Keratinocyte (primary cell): ENCODE measurements around the gene AGTPBP1. TPM values are rescaled to one million over a fixed set of nuclear protein-coding genes. Genes with fewer than 3 reads are reported as not detected.

ENCODE experiments used
- DNase-seq: peaks from one replicate; pipeline ENCODE4 v3.0.0-alpha.2; 2011; ENCODE audit warnings: low read depth, missing footprints, low spot score
- FAIRE-seq: peaks from 2 replicates; lab custom pipeline; 2011; peaks lifted over from hg19 to GRCh38; lab: Jason Lieb, UNC
- H2AFZ ChIP-seq: 2 replicates; pipeline ENCODE4 v1.6.0; 2012; ENCODE audit warnings: low read length, control low read depth, inconsistent platforms; ENCODE audit not compliant: control insufficient read depth
- H3K27ac ChIP-seq: 2 replicates; pipeline ENCODE4 v1.5.1; 2011; ENCODE audit warnings: low read length; ENCODE audit not compliant: control insufficient read depth, insufficient read depth
- H3K27me3 ChIP-seq: 3 replicates; pipeline ENCODE4 v1.6.0; 2011; ENCODE audit warnings: low read length; ENCODE audit not compliant: control insufficient read depth, insufficient read depth; ENCODE audit errors: extremely low read depth
- H3K36me3 ChIP-seq, 2 experiments: 2 replicates in 1 of 2; 3 replicates in 1 of 2; pipeline ENCODE4 v1.5.1; 2011; ENCODE audit warnings: low read length in 2 of 2, mild to moderate bottlenecking in 1 of 2; ENCODE audit not compliant: control insufficient read depth in 2 of 2, insufficient read depth in 2 of 2; ENCODE audit errors: extremely low read depth in 1 of 2
- H3K4me1 ChIP-seq: 3 replicates; pipeline ENCODE4 v1.5.1; 2011; ENCODE audit warnings: low read length; ENCODE audit not compliant: control insufficient read depth, insufficient read depth; ENCODE audit errors: extremely low read depth
- H3K4me2 ChIP-seq: 3 replicates; pipeline ENCODE4 v1.6.0; 2011; ENCODE audit warnings: low read depth, low read length; ENCODE audit not compliant: control insufficient read depth, insufficient read depth; ENCODE audit errors: extremely low read depth
- H3K4me3 ChIP-seq, 3 experiments: fragments of 200-600 bp in 1 of 3; sonication (generic) in 1 of 3; 2 replicates in 2 of 3; 3 replicates in 1 of 3; pipeline ENCODE4 v1.5.1; 2011 to 2016; ENCODE audit warnings: low read length in 3 of 3, mild to moderate bottlenecking in 3 of 3, control low read depth in 2 of 3, inconsistent platforms in 1 of 3, low read depth in 1 of 3, mixed read lengths in 1 of 3, mixed run types in 1 of 3, moderate library complexity in 1 of 3; ENCODE audit not compliant: control insufficient read depth in 2 of 3, insufficient read depth in 2 of 3; ENCODE audit errors: extremely low read depth in 1 of 3
- H3K79me2 ChIP-seq: 2 replicates; pipeline ENCODE4 v1.6.0; 2012; ENCODE audit warnings: low read length; ENCODE audit not compliant: control insufficient read depth, insufficient read depth
- H3K9ac ChIP-seq: 3 replicates; pipeline ENCODE4 v1.6.0; 2011; ENCODE audit warnings: low read length; ENCODE audit not compliant: control insufficient read depth, insufficient read depth; ENCODE audit errors: extremely low read depth
- H3K9me1 ChIP-seq: 3 replicates; pipeline ENCODE4 v1.6.0; 2011; ENCODE audit warnings: low read length; ENCODE audit not compliant: control insufficient read depth, insufficient read depth; ENCODE audit errors: extremely low read depth
- H3K9me3 ChIP-seq: 2 replicates; pipeline ENCODE4 v1.5.1; 2012; ENCODE audit warnings: low read depth, low read length; ENCODE audit not compliant: control insufficient read depth
- H4K20me1 ChIP-seq: 3 replicates; pipeline ENCODE4 v1.6.0; 2011; ENCODE audit warnings: low read length; ENCODE audit not compliant: control insufficient read depth, insufficient read depth; ENCODE audit errors: extremely low read depth
- CTCF ChIP-seq, 3 experiments: IDR thresholded peaks in 1 of 3; conservative IDR thresholded peaks in 1 of 3; optimal IDR thresholded peaks in 1 of 3; 2 replicates in 2 of 3; 3 replicates in 1 of 3; pipeline versions ENCODE3 to v1.5.1; 2011; ENCODE audit warnings: low read length in 3 of 3, mild to moderate bottlenecking in 3 of 3, moderate library complexity in 2 of 3, control low read depth in 1 of 3, inconsistent platforms in 1 of 3; ENCODE audit not compliant: insufficient read depth in 2 of 3; ENCODE audit errors: extremely low read depth in 1 of 3
- EZH2 ChIP-seq: IDR thresholded peaks from one replicate; pipeline ENCODE4 v1.6.1; 2012; ENCODE audit warnings: inconsistent platforms, mild to moderate bottlenecking, low read length, moderate library complexity
- dilution Hi-C: fragments of 300-500 bp; cut with MboI; formaldehyde crosslinking; loops from one replicate; pipeline ENCODE4 v1.7.0; 2020; ENCODE audit warnings: low sequenced_read_pairs; ENCODE audit not compliant: extremely low pct_ligation_motif_present
- polyA plus RNA-seq, 5 experiments: library from polyadenylated mRNA; depleted of rRNA in 3 of 5; stranded (reverse) in 3 of 5; stranded (forward) in 1 of 5; unstranded in 1 of 5; fragments of >200 nt; gene quantifications; 1 replicate in 1 of 5; 2 replicates in 3 of 5; 3 replicates in 1 of 5; pipeline versions ENCODE4 v1.2.1 to v1.2.3, GENCODE V29; 2011 to 2012; ENCODE audit warnings: missing spikeins in 2 of 5, low read depth in 1 of 5, low replicate concordance in 1 of 5

The AGTPBP1 gene
- polyA plus RNA-seq, 1 donor (not counting 4 experiments of a cell fraction or from before 2014, with no cell fraction given) = 11.1 TPM

GRCh38 chr9:85514256-85514655 lies 227.5 kb downstream of the AGTPBP1 start:
- peak; percentile 76 for DNase-seq
- Histone ChIP-seq H3K27ac (peak overlapping the region; percentile 45), H4K20me1 (peaks cover 2% of the 10 kb centered on the region), H3K9me3 (no peaks in the 10 kb centered on the region), H3K27me3 (peaks cover 2% of the 10 kb centered on the region), H3K9ac (no peak overlapping the region), H3K79me2 (no peaks in the 10 kb centered on the region), H3K4me3 (no peak overlapping the region), H3K4me1 (peaks cover 42% of the 10 kb centered on the region), H3K4me2 (peak overlapping the region; percentile 29), H3K36me3 (no peaks in the 10 kb centered on the region), H3K9me1 (no peaks in the 10 kb centered on the region), H2AFZ (peak overlapping the region; percentile 49)
- no peak for TF ChIP-seq EZH2
- dilution Hi-C loops = no loop called here
- FAIRE-seq = no peak

- Histone ChIP-seq H3K4me1 (peaks cover 32% of the 10 kb centered on the region), H3K9me3 (no peaks in the 10 kb centered on the region), H3K36me3 (no peaks in the 10 kb centered on the region), H3K79me2 (no peaks in the 10 kb centered on the region), H3K9ac (no peak overlapping the region), H3K4me2 (no peak overlapping the region), H4K20me1 (no peaks in the 10 kb centered on the region), H3K4me3 (no peak overlapping the region), H2AFZ (no peak overlapping the region), H3K27me3 (peaks cover 9% of the 10 kb centered on the region), H3K9me1 (no peaks in the 10 kb centered on the region), H3K27ac (no peak overlapping the region)
- no peak for TF ChIP-seq CTCF (optimal IDR thresholded peaks at IDR 0.05 in 1 of 3, IDR thresholded peaks at IDR 0.05 in 1 of 3, conservative IDR thresholded peaks at IDR 0.05 in 1 of 3; ENCODE audit: extremely low read depth in 1 of 3, insufficient read depth in 2 of 3, low read length in 3 of 3)
- no peak for TF ChIP-seq EZH2
- DNase-seq (no peak), FAIRE-seq (no peak)
- dilution Hi-C loops = no loop called here
These were observed 230.0 kb downstream of the AGTPBP1 start for GRCh38 chr9:85511746-85512145.
